A549 (cell line): ENCODE data around the gene PXT1. TPM values are rescaled to one million over a fixed set of nuclear protein-coding genes. Genes with fewer than 3 reads are reported as not detected.

ENCODE experiments used
- ATAC-seq, 2 experiments: fragments of 200-7000 bp in 1 of 2; fragments of >200 bp in 1 of 2; cut with Nextera tagmentation in 1 of 2; cut with Tn5 transposase in 1 of 2; 3 replicates each; pipeline versions ENCODE4 v1.8.0 to v1.9.1; 2018 to 2020; ENCODE audit warnings: mild to moderate bottlenecking in 1 of 2, moderate library complexity in 1 of 2
- CTCF ChIA-PET: fragments of 300-600 bp; sonication (Branson Sonifier 250); formaldehyde crosslinking; extraction: SDS; loops from one replicate; lab custom pipeline; 2021; ENCODE audit warnings: antibody characterized with exemption, inconsistent platforms; lab: Yijun Ruan, JAX
- POLR2A ChIA-PET: fragments of 350-600 bp; formaldehyde crosslinking; extraction: SDS; loops from one replicate; lab custom pipeline; 2021; ENCODE audit warnings: antibody characterized with exemption, inconsistent platforms; lab: Yijun Ruan, JAX
- DNase-seq, 2 experiments: peaks; one replicate each; pipeline versions ENCODE4 v3.0.0 to v3.0.0-alpha.2; 2011 to 2016; ENCODE audit warnings: low read depth in 1 of 2, low spot score in 1 of 2
- FAIRE-seq: peaks from 2 replicates; lab custom pipeline; 2011; peaks lifted over from hg19 to GRCh38; lab: Jason Lieb, UNC
- H3K27ac ChIP-seq, 2 experiments: fragments of >200 bp; sonication (Bioruptor Twin); formaldehyde crosslinking; 3 replicates each; pipeline ENCODE4 v1.5.1; 2016 to 2017
- H3K4me1 ChIP-seq: fragments of >200 bp; sonication (Bioruptor Twin); formaldehyde crosslinking; 3 replicates; pipeline ENCODE4 v1.6.1; 2016
- H3K4me2 ChIP-seq: fragments of >200 bp; sonication (Bioruptor Twin); formaldehyde crosslinking; 3 replicates; pipeline ENCODE4 v1.6.1; 2016
- H3K4me3 ChIP-seq: fragments of >200 bp; sonication (Bioruptor Twin); formaldehyde crosslinking; 3 replicates; pipeline ENCODE4 v1.5.1; 2016
- H3K9me3 ChIP-seq: fragments of >200 bp; sonication (Bioruptor Twin); formaldehyde crosslinking; 3 replicates; pipeline ENCODE4 v1.6.1; 2016
- ATOH8 ChIP-seq: fragments of 250-450 bp; sonication (Bioruptor Pico); IDR thresholded peaks from 2 replicates; pipeline ENCODE4 v1.5.0; 2020; ENCODE audit warnings: low read depth, mild to moderate bottlenecking, moderate library complexity
- BCL3 ChIP-seq: fragments of >200 bp; sonication (Bioruptor Twin); formaldehyde crosslinking; IDR thresholded peaks from 3 replicates; pipeline ENCODE4 v1.6.1; 2016
- BHLHE40 ChIP-seq: IDR thresholded peaks from 2 replicates; pipeline ENCODE4 v1.6.1; 2012; ENCODE audit warnings: low read depth, low read length, inconsistent platforms
- CBX2 ChIP-seq: fragments of 200-600 bp; sonication (generic); IDR thresholded peaks from 2 replicates; pipeline ENCODE4 v1.6.1; 2016; ENCODE audit warnings: low read depth, mild to moderate bottlenecking, borderline replicate concordance
- CBX8 ChIP-seq: fragments of 200-600 bp; sonication (generic); IDR thresholded peaks from 2 replicates; pipeline ENCODE4 v1.6.1; 2016
- CHD4 ChIP-seq: fragments of 200-600 bp; sonication (generic); IDR thresholded peaks from 2 replicates; pipeline ENCODE4 v1.6.1; 2016; ENCODE audit warnings: antibody characterized with exemption, mild to moderate bottlenecking, borderline replicate concordance
- EHF ChIP-seq: fragments of 250-450 bp; sonication (Bioruptor Pico); IDR thresholded peaks from 2 replicates; pipeline ENCODE4 v1.5.0; 2020; ENCODE audit warnings: mild to moderate bottlenecking
- ELK1 ChIP-seq: fragments of 150-350 bp; IDR thresholded peaks from 2 replicates; pipeline ENCODE4 v1.6.1; 2014; ENCODE audit warnings: low read depth, mild to moderate bottlenecking, low read length
- EP300 ChIP-seq, 2 experiments: fragments of >200 bp; sonication (Bioruptor Twin); formaldehyde crosslinking; IDR thresholded peaks; 2 replicates in 1 of 2; 3 replicates in 1 of 2; pipeline ENCODE4 v1.6.1; 2016 to 2017
- ESRRA ChIP-seq: fragments of 150-350 bp; IDR thresholded peaks from 2 replicates; pipeline ENCODE4 v1.6.1; 2014; ENCODE audit warnings: mild to moderate bottlenecking, low read length, borderline replicate concordance
- FOSL2 ChIP-seq, 2 experiments: fragments of 450-650 bp in 1 of 2; fragments of >200 bp in 1 of 2; sonication (Bioruptor Twin) in 1 of 2; formaldehyde crosslinking; IDR thresholded peaks; 2 replicates each; pipeline versions ENCODE4 v1.5.0 to v1.6.1; 2016 to 2020; ENCODE audit warnings: mild to moderate bottlenecking in 1 of 2, moderate library complexity in 1 of 2
- HDAC2 ChIP-seq: fragments of 200-600 bp; sonication (generic); IDR thresholded peaks from 2 replicates; pipeline ENCODE4 v1.6.1; 2016
- HEYL ChIP-seq: fragments of 250-450 bp; sonication (Bioruptor Pico); IDR thresholded peaks from 2 replicates; pipeline ENCODE4 v1.8.0; 2021; ENCODE audit warnings: mild to moderate bottlenecking, moderate library complexity
- HMGXB4 ChIP-seq: fragments of 250-450 bp; sonication (Bioruptor Pico); IDR thresholded peaks from 2 replicates; pipeline ENCODE4 v1.5.0; 2021; ENCODE audit warnings: mild to moderate bottlenecking, moderate library complexity, borderline replicate concordance
- HOXB5 ChIP-seq: fragments of 250-450 bp; sonication (Bioruptor Pico); IDR thresholded peaks from 2 replicates; pipeline ENCODE4 v1.5.0; 2020; ENCODE audit warnings: mild to moderate bottlenecking, moderate library complexity
- JUN ChIP-seq, 2 experiments: fragments of >200 bp; sonication (Bioruptor Twin); formaldehyde crosslinking; IDR thresholded peaks; 2 replicates in 1 of 2; 3 replicates in 1 of 2; pipeline ENCODE4 v1.6.1; 2016 to 2017
- KDM1A ChIP-seq: fragments of 200-600 bp; sonication (generic); IDR thresholded peaks from 2 replicates; pipeline ENCODE4 v1.6.1; 2016; ENCODE audit warnings: low read depth, mild to moderate bottlenecking
- MAZ ChIP-seq: fragments of 150-350 bp; IDR thresholded peaks from 2 replicates; pipeline ENCODE4 v1.6.1; 2014; ENCODE audit warnings: antibody characterized with exemption, low read depth, low read length, borderline replicate concordance
- PBX3 ChIP-seq: IDR thresholded peaks from 2 replicates; pipeline ENCODE4 v1.6.1; 2012
- POLR2A ChIP-seq: IDR thresholded peaks from 2 replicates; pipeline ENCODE4 v1.6.1; 2012; ENCODE audit warnings: mild to moderate bottlenecking, low read length
- RAD21 ChIP-seq, 2 experiments: fragments of >200 bp in 1 of 2; sonication (Bioruptor Twin) in 1 of 2; formaldehyde crosslinking in 1 of 2; IDR thresholded peaks in 1 of 2; conservative IDR thresholded peaks in 1 of 2; 2 replicates in 1 of 2; 3 replicates in 1 of 2; pipeline ENCODE4 v1.6.1; 2012 to 2018; ENCODE audit warnings: inconsistent platforms in 1 of 2
- RFX5 ChIP-seq: fragments of 450-650 bp; IDR thresholded peaks from 2 replicates; pipeline ENCODE4 v1.7.1; 2014; ENCODE audit warnings: antibody characterized with exemption, mild to moderate bottlenecking, moderate library complexity
- RNF2 ChIP-seq: fragments of 200-600 bp; sonication (generic); IDR thresholded peaks from 2 replicates; pipeline ENCODE4 v1.6.1; 2016; ENCODE audit warnings: low read depth, mild to moderate bottlenecking, antibody characterized with exemption, moderate library complexity, borderline replicate concordance
- SMC3 ChIP-seq: fragments of >200 bp; sonication (Bioruptor Twin); formaldehyde crosslinking; IDR thresholded peaks from 3 replicates; pipeline ENCODE4 v1.6.1; 2018; ENCODE audit warnings: inconsistent platforms
- TFCP2L1 ChIP-seq: fragments of 250-450 bp; sonication (Bioruptor Pico); IDR thresholded peaks from 2 replicates; pipeline ENCODE4 v1.5.0; 2021; ENCODE audit warnings: mild to moderate bottlenecking
- TP53 ChIP-seq: fragments of 250-450 bp; sonication (Bioruptor Pico); IDR thresholded peaks from 2 replicates; pipeline ENCODE4 v1.5.0; 2021; ENCODE audit warnings: mild to moderate bottlenecking, moderate library complexity
- USF2 ChIP-seq: fragments of 450-650 bp; IDR thresholded peaks from 2 replicates; pipeline ENCODE4 v1.6.1; 2014; ENCODE audit warnings: antibody characterized with exemption
- ZFP36 ChIP-seq: fragments of 450-650 bp; IDR thresholded peaks from 2 replicates; pipeline ENCODE4 v1.6.1; 2014; ENCODE audit warnings: borderline replicate concordance; ENCODE audit not compliant: partially characterized antibody
- WGBS: methylation state at CpG from one replicate; pipeline ENCODE4 v1.1.6; 2017; ENCODE audit errors: missing lambda C conversion rate; 5-methylcytosine and 5-hydroxymethylcytosine counted together
- polyA plus RNA-seq, 4 experiments: library from polyadenylated mRNA; depleted of rRNA in 3 of 4; stranded (reverse); fragments of >200 nt; fragmentation: RNase III in 1 of 4; extraction: RNeasy Plus Mini Kit Qiagen cat#74134 plus additional on column Dnase treatment in 1 of 4; gene quantifications; 2 replicates in 3 of 4; 3 replicates in 1 of 4; pipeline ENCODE4 v1.2.3, GENCODE V29; 2011 to 2017

Gene PXT1
- polyA plus RNA-seq, 2 of the 4 experiments (the other 2 are of a cell fraction): not detected

GRCh38 chr6:36380166-36380565, 62.5 kb downstream of the PXT1 start:
- Histone ChIP-seq H3K4me2 (no peak overlapping the region), H3K9me3 (no peaks in the 10 kb centered on the region), H3K27ac (no peak overlapping the region)
- ChIA-PET CTCF (interaction anchor here (0.6 kb wide), 1 partner anchor 378 kb away, joined by 3 read pairs; no protein-coding TSS in a partner anchor), POLR2A (no interaction called here)
- 77% methylated on average over 4 of the region's 4 CpGs for WGBS
- ATAC-seq: no peak
- TF ChIP-seq CBX2 (no peak), TFCP2L1 (CRISPR knock-in tag) (no peak), ZFP36 (no peak), POLR2A (no peak), ESRRA (no peak), RAD21 (conservative IDR thresholded peaks at IDR 0.05 in 1 of 2, IDR thresholded peaks at IDR 0.05 in 1 of 2) (no peak), HOXB5 (CRISPR knock-in tag) (no peak), BCL3 (no peak), RNF2 (no peak), EP300 (IDR thresholded peaks at IDR 0.05) (no peak), KDM1A (no peak), RFX5 (no peak), FOSL2 (IDR thresholded peaks at IDR 0.05) (no peak), FOSL2 (CRISPR knock-in tag; IDR thresholded peaks at IDR 0.05) (no peak), CBX8 (no peak), PBX3 (no peak), JUN (IDR thresholded peaks at IDR 0.05) (no peak), BHLHE40 (no peak), HEYL (CRISPR knock-in tag) (no peak)
- TF ChIP-seq, all 56 proteins: peak for 0
- DNase-seq (no peak), FAIRE-seq (no peak)
- peaks cover 7% of the 10 kb centered on the region; the same call in 2 of the 3 replicates for H3K4me1 ChIP-seq
- H3K4me3 ChIP-seq: no peak overlapping the region

GRCh38 chr6:36378936-36379335, 63.7 kb downstream of the PXT1 start:
- DNase-seq (no peak), ATAC-seq (no peak), FAIRE-seq (no peak)
- no peak overlapping the region for H3K27ac ChIP-seq
- TF ChIP-seq RNF2: no peak
- no peak for TF ChIP-seq KDM1A
- TF ChIP-seq SMC3: no peak
- no peak for TF ChIP-seq PBX3
- no peak for TF ChIP-seq HDAC2
- no peak for TF ChIP-seq CHD4
- TF ChIP-seq TP53 (CRISPR knock-in tag): no peak
- TF ChIP-seq EHF (CRISPR knock-in tag): no peak
- TF ChIP-seq ATOH8: no peak
- TF ChIP-seq HMGXB4 (CRISPR knock-in tag): no peak
- no peak for TF ChIP-seq USF2
- TF ChIP-seq POLR2A: no peak
- no peak for TF ChIP-seq BHLHE40
- no peak for TF ChIP-seq MAZ
- TF ChIP-seq ELK1: no peak
- peaks cover 7% of the 10 kb centered on the region; the same call in 2 of the 3 replicates for H3K4me1 ChIP-seq
- no peaks in the 10 kb centered on the region for H3K9me3 ChIP-seq
- 82% methylated on average over 10 of the region's 10 CpGs for WGBS
- H3K4me2 ChIP-seq: no peak overlapping the region
- ChIA-PET POLR2A (no interaction called here), CTCF (no interaction called here)
- H3K4me3 ChIP-seq: no peak overlapping the region
